HEK293 (cell line): ENCODE data around the gene DRC3.

Experiments
- CTCF ChIP-seq: fragments of 450-650 bp; formaldehyde crosslinking; IDR thresholded peaks from 2 replicates; pipeline ENCODE4 v1.5.1; 2016; ENCODE audit warnings: missing biosample characterization, missing genetic modification characterization
- SETDB1 ChIP-seq: IDR thresholded peaks from one replicate; pipeline ENCODE4 v1.6.1; 2017; ENCODE audit warnings: mild to moderate bottlenecking, low read length, moderate library complexity, mixed read lengths; ENCODE audit not compliant: insufficient read length

GRCh38 chr17:17926036-17926435, 46.6 kb upstream of the DRC3 start:
- TF ChIP-seq CTCF (tag by site-specific recombination): no peak
- TF ChIP-seq SETDB1: no peak
